ENCODE data around the gene TFRC.
"Not testable (repeated sequence)": the region's sequence is repeated elsewhere in the genome, so short reads cannot be mapped to it uniquely, and the experiment has no call there.

The TFRC gene
- 1,964 to 7,868 (median 4,904) reads per million in 18 experiments for total RNA-seq

DNA sequence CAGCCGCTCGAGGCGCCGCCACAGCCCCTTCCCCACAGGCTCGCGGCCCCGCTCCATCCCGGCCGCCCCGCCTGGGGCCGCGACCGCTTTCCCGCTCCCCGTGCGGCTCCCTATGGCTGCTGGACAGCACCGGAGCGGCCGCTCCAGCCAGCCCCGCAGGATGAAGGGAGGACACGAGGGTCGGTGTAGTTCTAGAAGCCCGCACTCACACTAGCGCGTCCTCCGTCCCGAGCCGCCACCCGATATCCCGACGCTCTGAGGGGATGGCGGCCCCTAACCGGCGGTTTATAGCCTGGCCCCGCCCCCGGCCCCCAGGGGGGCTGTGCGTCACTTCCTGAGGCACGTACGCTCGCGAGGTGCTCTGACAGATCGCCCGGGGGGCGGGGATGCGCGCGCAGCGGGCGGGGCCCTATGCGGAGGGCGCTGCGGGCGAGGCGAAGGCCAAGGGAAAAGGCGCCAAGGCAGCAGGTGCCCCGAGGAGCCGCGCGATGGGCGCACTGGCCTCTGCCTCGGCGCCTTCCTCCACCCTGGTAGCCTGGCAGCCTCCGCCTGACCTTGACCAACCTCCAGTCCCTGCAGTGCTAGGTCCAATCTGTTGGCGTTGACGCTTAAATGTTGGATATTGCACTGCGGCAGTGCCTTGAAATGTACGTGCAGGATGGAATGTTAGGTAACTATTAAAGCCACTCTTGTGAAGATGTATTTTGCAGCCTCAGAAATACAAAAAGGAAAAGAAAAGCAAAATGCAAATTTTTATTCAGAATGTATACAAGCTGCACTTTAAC is at the start of gene TFRC:
TFRC (minus strand) TSS at position 257 of the 785 bp plus-strand sequence. CDS start 4,991 bp downstream, outside the sequence.
- DNase-seq: peak; percentile 95 to 99

DNA sequence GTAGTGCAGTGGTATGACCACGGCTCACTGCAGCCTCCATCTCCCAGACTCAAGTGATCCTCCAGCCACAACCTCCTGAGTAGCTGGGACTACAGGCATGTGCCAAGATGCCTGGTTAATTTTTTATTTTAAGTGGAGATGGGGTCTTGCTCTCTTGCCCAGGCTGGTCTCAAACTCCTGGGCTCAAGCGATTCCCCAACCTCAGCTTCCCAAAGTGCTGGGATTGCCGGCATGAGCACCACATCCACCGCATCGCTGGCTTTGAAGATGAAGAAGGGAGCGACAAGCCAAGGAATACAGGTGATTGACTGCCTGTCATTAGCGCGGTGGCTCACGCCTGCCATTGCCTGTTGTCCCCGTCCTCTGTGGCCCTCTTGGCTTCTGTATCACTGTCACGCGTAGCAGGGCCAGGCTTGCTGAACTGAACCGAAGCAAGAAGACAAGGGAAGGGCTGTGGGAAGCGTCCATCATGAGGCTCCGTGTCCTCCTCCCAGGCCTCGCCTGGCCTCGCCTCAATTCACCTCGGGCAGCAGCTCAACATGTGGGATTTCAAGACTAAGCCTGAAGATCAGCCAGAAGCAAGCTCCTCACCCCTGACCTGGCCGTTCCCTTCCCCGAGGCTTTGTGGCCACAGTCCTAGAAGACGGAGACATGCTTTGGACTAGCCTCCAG is 46.4 kb upstream of the TFRC start:
- DNase-seq: no peak

DNA sequence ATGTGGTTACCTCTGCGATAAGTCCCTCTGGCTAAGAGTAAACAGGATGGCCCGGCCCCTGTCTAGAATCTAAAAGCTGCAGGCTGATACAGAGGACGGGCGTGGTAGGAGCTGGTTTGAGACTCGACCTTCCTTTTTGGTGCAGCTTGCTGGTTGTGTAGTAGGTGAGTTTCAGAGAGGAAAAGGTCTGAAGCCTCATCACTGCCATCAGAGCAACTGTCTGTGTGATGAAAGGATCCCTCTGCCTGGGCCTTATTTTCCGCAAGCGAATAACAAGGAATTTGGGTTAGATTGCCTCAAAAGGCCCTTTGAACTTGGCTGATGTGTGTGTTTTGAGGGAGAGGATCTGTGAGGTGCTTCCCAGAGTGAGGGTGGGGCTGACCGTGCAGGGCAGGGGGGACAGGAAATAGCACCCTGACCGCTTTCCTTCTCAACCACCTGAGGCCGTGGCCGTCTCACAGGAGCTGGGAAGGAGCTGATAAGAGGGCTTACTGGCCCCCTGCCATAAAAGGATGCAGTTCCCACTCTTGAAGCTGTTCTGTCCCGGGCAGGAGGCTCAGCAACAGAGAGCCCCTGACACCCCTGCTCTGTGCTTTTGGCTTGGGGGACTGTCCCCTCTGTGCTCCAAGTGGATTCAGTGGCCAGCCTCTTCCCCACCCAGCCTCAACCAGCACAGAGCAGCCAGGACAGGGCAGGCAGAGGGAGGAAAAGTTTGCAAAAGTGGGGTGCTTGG is 45.6 kb upstream of the TFRC start:
- DNase-seq: no peak

DNA sequence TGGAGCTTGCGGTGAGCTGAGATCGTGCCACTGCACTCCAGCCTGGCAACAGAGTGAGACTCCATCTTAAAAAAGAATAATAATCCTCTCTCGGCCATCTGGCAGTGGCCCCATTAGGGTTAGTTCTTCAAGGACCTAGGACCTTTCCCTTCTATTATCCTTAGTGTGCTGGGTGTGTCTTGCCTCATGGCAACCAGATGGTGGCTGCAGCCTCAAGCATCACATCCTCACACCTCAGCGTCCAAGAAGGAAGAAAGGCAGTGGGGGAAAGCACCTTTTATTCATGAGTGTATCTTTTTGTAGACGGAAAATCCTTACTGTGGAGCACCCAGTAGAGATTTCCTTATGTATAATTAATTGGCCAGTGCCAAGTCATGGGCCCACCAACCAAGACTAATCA is 42.7 kb upstream of the TFRC start:
- no peak for DNase-seq

DNA sequence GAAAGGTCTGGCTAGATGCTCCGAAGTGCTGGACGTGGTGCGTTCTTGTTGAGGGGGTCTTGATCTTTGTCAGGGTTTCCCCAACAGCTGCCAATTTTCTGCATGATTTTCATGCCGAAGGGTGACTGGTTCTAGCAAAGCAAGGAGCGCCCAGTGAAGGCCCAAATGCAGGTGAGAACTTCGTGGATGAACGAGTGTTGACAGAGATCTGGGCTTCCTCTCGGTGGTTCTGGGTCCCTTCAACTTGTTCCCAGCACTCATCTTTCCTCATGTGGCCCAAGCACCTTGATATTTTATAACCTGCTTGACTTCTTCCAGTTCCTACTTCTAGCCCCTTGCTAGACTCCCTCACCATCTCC is 40.8 kb upstream of the TFRC start:
- DNase-seq: no peak

DNA sequence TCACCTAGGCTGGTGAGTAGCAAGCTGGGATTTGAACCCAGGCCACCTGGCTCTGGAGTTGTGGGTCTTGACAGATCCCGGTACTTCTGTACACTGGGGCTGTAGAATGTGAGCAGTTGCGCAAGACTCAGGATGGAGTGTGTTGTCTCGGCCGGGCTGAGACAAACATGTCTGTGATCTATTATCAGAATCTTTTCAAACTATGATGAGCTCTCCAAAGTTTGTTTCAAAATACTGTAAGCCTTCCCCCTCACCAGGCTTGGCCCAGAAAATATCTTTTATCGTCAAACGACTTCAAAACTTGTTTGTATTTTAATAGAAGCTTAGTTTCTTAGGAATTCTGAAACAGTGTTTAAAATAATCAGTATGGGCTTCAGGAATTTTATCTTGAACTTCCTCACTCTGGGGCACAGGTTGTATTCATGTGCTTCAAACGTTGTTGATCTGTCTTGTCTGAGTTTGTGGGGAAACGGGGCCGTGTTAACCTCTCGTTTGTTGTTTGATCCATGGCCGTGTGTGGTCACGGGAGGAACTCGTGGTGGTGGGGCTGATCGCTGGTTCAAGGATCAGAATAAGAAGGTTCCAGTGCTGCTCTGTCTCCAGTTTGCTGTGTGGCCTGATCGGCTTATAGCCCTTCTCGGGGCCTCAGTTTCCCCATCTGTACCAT is 40.3 kb upstream of the TFRC start:
- DNase-seq: no peak

DNA sequence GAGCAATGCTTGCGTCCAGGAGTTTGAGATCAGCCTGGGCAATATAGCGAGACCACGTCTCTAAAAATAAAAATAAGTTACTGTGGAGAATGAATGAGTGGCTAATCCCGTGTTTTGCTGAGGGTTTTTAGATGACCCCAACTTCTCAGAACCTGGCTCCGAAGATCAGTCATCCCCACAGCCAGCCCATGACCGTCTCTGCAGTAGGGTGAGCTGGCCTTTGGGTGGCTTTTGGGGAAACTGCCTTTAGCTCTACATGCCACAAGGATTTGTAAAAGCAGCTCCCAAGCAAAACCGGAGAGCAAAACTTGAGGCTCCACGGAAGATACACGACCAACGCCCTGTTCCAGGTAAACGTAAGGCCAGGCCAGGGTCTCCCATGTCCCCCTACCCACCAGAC is 39.2 kb upstream of the TFRC start:
- DNase-seq: peak in 1 of 2 donors; percentile 19

DNA sequence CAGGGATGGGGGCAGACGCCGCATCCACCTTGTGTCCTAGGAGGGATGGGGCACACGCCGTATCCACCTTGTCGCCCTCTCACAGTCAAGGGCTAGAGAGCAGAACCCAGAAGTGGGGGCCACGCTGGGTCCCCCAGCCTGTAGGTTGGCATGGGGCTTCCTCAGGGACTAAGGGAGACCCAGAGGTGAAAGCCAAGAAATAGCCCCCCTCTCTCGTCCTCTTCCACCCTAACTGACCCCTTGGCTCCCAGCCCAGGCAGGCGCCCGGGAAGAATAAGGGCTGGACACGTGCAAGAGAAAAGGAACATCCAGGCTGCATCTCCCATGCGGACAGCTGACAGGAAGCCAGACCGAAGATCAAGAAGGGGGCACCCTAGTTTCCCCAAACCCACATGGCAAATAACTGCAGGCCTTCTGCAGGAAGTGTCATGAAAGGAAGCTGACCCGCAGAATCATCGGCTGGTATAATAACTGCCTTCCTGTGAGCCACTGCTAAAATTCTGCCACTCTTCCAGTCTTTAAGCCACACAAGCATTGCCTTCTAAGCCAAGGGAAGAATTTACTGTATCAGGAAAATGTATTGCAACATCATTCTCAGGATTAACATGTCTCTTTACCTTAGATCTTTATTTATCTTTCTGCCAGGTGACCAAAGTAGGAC is 38.5 kb upstream of the TFRC start:
- peak; percentile 58 to 62 for DNase-seq

DNA sequence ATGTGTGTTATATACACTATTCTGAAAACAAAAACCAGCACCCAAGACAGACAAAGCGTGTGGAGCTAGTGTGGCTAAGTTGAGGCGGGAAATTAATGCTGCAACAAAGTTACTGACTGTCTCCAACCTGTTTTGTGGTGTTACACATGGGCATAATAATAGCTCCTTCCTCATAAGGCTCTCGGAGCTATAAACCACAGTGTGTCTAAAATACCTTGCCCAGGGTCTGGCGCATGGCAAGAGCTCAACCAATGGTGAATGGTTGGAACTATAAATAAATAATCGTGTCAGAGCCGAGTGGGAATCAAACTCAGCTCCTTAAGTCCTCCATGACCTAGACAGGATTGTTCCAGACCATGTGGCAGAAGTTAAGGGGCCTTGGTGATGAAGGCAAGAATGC is 35.9 kb upstream of the TFRC start:
- peak; percentile 34 to 56 for DNase-seq

DNA sequence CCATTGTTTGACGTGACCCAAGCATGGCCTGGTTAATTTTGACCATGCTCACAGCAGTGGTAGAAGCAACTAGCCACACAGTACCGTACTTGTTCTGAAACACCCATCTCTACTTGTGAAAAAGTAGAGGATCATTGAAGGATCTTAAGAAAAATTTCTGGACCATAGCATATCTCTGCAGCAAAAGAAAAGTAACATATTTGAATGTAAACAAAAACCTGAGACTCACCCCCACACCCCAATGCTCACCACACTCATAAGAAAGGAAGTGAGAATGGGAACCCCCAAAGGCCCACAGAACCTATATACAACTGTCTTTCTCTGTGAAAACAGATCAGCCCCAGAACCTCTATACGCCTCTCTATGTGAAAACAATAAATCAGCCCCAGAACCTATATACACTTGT is 33.8 kb upstream of the TFRC start:
- peak in 1 of 2 donors; percentile 26 for DNase-seq

DNA sequence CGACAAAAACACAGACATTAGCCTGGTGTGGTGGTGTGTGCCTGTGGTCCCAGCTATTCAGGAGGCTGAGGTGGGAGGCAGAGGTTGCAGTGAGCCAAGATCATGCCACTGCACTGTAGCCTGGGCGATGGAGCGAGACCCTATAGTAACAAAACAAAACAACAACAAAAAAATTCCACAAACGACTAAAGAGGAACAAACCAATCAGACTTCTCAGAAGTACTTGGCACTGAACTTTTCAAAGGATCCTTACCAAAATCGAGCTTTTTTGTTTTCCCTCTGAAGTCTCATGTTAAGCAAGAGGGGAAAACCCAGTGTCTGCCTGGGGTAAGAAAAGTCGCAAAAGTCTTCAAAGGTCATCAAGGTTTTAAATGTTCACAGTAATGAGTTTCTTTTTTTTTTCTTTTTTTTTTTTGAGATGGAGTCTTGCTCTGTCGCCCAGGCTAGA is 30.1 kb upstream of the TFRC start:
- DNase-seq: peak; percentile 70 to 80

DNA sequence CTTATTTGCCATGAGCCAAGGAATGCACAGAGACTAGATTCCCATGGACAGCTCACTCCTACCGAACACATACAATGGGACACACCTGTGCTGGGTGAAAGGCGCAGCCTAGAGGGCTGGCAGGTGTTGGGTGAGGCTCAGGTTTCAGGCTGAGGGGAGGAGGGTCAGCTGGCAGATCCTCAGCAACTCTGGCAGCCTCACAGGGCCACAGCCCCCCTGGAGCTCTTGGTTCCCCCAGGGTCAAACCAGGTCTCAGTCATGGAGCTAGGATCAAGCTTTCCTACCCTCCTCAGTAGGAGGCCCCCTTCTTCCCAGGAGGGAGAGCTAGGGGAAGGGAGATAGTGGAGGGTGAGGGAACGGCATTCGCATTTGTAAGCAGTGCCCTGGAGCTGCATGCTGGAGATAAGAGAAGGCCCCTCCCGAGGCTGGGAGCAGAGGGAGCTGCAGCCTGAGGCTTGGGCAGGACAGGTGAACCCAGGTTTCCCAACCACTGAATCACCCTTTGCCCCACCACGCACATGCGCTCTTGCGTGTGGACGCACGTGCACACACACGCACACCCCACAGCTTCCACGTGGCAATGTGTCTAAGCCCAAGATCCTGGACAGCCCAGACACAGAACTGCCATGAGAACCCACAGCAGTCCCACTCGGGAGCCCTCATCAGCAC is 26.3 kb upstream of the TFRC start:
- no peak for DNase-seq

DNA sequence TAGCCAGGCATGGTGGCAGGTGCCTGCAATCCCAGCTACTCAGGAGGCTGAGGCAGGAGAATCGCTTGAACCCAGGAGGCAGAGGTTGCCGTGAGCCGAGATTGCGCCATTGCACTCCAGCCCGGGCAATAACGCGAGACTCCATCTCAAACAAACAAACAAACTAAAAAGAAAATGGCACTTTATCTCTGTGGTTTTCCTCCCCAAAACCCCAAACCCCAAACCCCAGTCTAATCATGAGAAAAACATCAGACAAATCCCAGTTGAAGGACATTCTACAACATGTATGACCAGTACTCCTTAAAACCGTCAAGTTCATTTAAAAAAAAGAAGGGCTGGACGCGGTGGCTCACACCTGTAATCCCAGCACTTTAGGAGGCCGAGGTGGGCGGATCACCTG is 22.8 kb upstream of the TFRC start:
- not testable (repeated sequence) for DNase-seq

DNA sequence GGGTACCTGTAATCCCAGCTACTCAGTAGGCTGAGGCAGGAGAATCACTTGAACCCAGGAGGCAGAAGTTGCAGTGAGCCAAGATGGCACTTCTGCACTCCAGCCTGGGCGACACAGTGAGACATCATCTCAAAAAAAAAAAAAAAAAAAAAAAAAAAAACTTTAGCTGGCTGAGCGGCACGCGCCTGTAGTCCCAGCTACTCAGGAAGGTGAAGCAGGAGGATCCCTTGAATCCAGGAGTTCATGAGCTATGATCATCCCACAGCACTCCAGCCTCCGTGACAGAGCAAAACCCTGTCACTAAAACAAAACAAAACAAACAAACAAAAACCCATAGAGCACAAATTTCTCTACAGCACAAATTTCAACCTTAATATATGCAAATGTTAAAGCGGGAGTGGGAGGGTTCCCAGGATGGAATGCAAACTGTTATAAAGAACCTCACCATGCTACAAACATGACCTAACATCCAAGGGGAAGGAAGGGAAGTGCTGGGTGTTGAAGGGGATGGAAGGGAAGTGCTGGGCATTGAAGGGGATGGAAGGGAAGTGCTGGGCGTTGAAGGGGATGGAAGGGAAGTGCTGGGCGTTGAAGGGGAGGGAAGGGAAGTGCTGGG is 16.6 kb upstream of the TFRC start:
- peak; percentile 38 to 75 for DNase-seq

DNA sequence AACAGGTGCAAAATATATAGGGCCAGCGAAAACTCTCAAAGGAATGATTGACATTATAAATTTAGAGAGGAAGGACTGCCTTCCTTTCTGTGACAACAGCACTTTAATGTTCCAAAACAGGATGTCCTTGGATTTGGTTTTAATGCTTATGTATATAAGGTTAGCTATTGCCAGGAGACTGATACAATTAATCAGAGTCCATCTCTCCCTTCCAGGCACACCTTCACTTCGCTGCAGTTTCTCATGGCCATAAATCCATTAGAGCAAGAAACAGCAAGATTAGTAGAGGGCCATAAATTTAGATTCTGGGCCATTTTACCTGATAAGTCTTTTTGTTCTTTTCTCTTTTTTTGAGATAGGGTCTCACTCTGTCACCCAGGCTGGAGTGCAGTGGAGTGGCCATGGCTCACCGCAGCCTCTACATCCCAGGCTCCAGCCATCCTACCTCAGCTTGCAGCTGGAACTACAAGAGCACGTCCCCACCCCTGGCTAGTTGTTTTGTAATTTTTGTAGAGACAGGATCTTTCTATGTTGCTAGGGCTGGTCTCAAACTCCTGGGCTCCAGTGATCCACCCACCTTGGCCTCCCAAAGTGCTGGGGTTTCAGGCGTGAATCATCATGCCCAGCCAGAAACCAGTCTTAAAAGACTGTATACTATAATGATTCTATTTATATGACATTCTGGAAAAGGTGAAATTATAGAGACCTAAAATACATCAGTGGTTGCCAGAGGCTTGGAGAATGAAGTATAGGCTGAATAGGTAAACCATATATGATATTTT is 15.7 kb upstream of the TFRC start:
- no peak for DNase-seq

DNA sequence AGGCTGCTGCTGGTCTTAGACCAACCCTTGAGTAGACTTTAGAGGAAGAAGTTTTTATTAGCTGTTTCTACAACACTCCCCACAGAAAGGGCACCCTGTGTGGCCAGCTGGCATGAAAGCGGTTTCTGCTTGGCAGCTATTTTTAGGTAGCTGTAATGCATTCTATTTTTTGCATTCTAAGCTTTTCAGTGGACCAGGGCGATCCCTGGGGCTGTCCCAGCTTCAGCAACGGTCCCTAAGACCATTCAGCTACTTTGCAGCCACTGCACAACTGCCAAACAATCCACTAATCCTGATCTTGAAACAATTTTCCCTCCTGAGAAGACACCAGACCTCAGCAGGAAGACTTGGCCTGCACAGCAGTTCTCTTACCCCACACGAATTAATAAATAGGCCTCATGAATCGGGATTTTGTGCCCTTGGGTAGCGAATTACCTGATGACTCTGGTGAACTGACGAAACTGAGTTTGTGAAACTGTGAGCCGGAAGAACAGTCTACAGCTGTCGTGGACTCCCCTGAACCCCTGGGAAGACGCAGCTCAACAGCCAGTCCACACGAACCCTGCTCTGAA is 14.6 kb upstream of the TFRC start:
- peak; percentile 63 for DNase-seq

DNA sequence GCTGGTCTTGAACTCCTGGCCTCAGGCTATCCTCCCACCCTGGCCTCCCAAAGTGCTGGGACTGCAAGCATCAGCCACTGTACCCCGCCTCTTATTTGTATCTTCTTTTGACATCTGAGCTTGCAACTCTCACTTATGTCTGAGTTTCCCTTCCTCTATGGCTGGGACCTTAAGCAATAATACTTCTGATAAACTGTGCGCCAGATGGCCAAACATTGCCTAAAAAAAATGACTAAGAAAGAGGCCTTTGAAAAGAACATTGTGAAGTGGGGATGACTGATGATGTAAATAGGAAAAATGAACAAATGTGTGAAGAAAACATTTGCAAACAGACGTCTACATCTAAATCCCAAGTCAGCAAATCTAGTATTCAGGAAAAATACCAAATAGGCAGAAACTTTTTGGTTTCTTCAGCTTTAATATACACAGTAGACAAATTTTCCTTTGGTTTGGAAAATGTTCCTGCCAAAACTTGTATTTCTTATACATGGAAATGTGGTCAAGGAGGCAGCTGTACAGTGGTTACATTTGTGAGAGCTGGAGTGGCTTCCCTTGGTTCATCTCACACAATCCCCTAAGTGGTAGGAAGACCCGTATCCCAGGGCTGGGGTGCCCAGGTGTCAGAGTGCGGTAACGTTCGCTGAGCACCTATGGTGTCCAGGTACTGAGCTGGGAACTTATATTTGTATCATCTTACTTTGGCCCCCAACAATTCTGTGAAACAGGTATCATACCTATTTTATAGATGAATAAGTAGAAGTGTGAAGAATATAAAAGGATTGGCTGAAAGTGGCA is 11.6 kb upstream of the TFRC start:
- DNase-seq: peak; percentile 87 to 98

DNA sequence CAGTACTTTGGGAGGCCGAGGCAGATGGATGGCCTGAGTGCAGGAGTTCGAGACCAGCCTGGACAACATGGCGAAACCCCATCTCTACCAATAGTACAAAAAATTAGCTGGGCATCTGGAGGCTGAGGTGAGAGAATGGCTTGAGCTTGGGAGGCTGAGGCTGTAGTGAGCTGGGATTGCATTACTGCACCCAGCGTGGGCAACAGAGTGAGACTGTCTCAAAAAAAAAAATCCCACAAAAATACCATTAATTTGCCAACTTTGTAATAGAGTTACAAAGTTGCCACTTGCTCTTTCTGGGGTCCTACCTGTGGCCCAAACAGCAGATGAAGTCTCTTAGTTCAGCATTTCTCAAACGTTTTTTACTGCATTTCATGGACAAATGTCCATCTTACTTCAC is 6.0 kb upstream of the TFRC start:
- DNase-seq: no peak

DNA sequence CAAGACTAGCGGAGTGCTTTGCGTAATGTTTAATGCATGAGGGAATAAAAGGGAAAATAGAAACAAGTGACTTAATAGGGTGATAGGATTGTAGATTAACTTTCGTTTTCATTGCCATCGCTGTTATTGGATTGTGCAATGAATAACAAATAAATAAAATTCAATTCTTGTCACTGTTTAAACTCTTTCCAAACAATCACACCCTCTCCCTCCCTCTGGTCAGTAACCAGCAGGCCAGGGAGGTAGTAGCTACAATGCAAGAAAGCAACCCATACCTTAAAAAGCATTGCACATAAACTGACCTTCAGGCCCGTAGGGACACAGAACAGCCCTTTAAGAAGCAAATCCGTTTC is 705 bp upstream of the TFRC start:
- peak in 1 of 2 donors; percentile 40 for DNase-seq

Data from inflammatory macrophage (primary cell).